Thyroid gland (tissue), 4 donors: Measurements from ENCODE around the gene SURF2. TPM values are rescaled to one million over a fixed set of nuclear protein-coding genes. Genes with fewer than 3 reads are reported as not detected.
"Not testable (repeated sequence)": the region's sequence is repeated elsewhere in the genome, so short reads cannot be mapped to it uniquely, and the experiment has no call there.

Experiments used
- DNase-seq, 2 donors: peaks; one replicate each; pipeline ENCODE4 v3.0.0-alpha.2; 2019
- H3K27ac ChIP-seq, 3 donors: fragments of 200-600 bp; sonication (generic); 1 replicate in 2 of 3; 2 replicates in 1 of 3; pipeline ENCODE4 v1.5.1; 2016 to 2019; ENCODE audit warnings: mild to moderate bottlenecking in 1 of 3, moderate library complexity in 1 of 3
- H3K27me3 ChIP-seq: fragments of 200-600 bp; sonication (generic); one replicate; pipeline ENCODE4 v1.5.1; 2019
- H3K36me3 ChIP-seq, 2 donors: fragments of 200-600 bp; sonication (generic); one replicate each; pipeline ENCODE4 v1.5.1; 2016 to 2019
- H3K4me1 ChIP-seq, 2 donors: fragments of 200-600 bp; sonication (generic); one replicate each; pipeline ENCODE4 v1.5.1; 2017 to 2019
- H3K4me3 ChIP-seq, 3 donors: fragments of 200-600 bp; sonication (generic); replicated peaks in 1 of 3; 1 replicate in 2 of 3; 2 replicates in 1 of 3; pipeline ENCODE4 v1.5.1; 2016; ENCODE audit warnings: mild to moderate bottlenecking in 1 of 3
- H3K9me3 ChIP-seq: fragments of 200-600 bp; sonication (generic); one replicate; pipeline ENCODE4 v1.5.1; 2017
- POLR2A ChIP-seq, 2 donors: fragments of 450-650 bp; IDR thresholded peaks; one replicate each; pipeline ENCODE4 v1.6.1; 2017; ENCODE audit warnings: antibody characterized with exemption in 2 of 2, mild to moderate bottlenecking in 2 of 2, moderate library complexity in 1 of 2
- WGBS, 2 donors: methylation state at CpG; one replicate each; pipeline ENCODE4 v1.1.5; 2017; 5-methylcytosine and 5-hydroxymethylcytosine counted together
- intact Hi-C: fragments of 100-400 bp; cut with DNase I; formaldehyde crosslinking; loops from one replicate; pipeline ENCODE4 v1.15.1; 2023
- total RNA-seq, 4 donors: library from RNA; depleted of rRNA; stranded (reverse); fragments of >200 nt; gene quantifications; one replicate each; pipeline ENCODE4 v1.2.3, GENCODE V29; 2016
- TF ChIP-seq, protein P1 (sequence below), 6 experiments: fragments of 200-600 bp in 3 of 6; fragments of 450-650 bp in 3 of 6; sonication (generic) in 3 of 6; IDR thresholded peaks; one replicate each; pipeline ENCODE4 v1.5.1; 2016 to 2019; ENCODE audit warnings: antibody characterized with exemption in 6 of 6, mild to moderate bottlenecking in 2 of 6, inconsistent platforms in 1 of 6, moderate library complexity in 1 of 6

The SURF2 gene
- total RNA-seq, 4 donors from 2014 or later, result 26.2 to 42.7 (median 31.6) TPM

DNA sequence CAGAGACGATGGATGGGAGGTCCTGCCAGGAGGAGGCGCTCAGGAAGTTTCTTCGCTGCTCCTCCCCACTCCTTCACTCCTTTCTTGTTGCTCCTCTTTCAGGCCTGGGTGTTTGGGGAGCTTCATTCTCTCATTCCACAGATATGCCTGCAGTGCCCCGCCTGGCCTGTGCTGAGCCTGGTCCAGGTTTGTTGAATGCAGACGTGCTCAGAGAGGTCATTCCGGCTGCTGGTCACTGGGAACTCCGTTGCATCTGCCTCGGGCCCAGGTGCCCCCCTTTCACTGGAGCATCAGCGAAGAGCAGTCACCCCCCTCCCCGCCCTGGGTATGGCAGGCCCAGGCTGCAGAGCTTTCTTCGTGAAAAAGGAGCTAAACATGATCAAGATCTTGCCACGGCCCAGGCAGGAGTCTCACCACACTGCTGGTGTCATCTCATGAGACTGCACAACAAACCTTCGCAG lies 35.9 kb upstream of the SURF2 start:
- intact Hi-C loops, result no loop called here
- Histone ChIP-seq H3K27ac (no peak overlapping the region), H3K9me3 (no peaks in the 10 kb centered on the region), H3K36me3 (no peaks in the 10 kb centered on the region), H3K27me3 (no peaks in the 10 kb centered on the region), H3K4me3 (no peak overlapping the region), H3K4me1 (no peaks in the 10 kb centered on the region)
- TF ChIP-seq, protein P1, sequence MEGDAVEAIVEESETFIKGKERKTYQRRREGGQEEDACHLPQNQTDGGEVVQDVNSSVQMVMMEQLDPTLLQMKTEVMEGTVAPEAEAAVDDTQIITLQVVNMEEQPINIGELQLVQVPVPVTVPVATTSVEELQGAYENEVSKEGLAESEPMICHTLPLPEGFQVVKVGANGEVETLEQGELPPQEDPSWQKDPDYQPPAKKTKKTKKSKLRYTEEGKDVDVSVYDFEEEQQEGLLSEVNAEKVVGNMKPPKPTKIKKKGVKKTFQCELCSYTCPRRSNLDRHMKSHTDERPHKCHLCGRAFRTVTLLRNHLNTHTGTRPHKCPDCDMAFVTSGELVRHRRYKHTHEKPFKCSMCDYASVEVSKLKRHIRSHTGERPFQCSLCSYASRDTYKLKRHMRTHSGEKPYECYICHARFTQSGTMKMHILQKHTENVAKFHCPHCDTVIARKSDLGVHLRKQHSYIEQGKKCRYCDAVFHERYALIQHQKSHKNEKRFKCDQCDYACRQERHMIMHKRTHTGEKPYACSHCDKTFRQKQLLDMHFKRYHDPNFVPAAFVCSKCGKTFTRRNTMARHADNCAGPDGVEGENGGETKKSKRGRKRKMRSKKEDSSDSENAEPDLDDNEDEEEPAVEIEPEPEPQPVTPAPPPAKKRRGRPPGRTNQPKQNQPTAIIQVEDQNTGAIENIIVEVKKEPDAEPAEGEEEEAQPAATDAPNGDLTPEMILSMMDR (IDR thresholded peaks at IDR 0.05), result no peak
- TF ChIP-seq POLR2A (IDR thresholded peaks at IDR 0.05), result no peak
- 79 to 91% methylated on average over 6 to 9 of the region's 13 CpGs for WGBS, 2 donors
- no peak for DNase-seq

DNA sequence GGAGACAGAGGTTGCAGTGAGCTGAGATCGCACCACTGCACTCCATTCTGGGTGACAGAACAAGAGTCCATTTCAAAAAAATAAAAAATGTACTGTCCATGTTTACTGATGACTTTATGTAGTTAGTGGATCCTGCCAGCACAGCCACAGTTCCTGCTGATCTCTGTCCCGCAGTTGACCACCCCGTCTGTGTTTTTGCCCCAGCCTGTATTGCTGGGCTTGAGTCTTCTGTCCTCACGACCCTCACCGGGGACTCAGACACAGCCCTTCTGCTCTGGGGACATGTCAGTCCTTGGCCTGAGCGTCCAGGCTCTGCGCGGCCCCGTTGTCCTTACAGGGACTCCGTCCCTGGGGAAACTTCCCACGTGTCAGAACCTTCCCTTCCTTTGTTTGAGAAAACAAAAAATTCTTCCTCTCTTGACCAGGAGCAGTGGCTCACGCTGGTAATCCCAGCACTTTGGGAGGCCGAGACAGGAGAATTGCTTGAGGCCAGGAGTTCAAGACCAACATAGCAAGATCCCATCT lies 34.9 kb upstream of the SURF2 start:
- intact Hi-C loops, result no loop called here
- H3K4me1 ChIP-seq, result peaks cover 0 to 5% of the 10 kb centered on the region in 2 donors
- DNase-seq, result no peak
- no peaks in the 10 kb centered on the region for H3K36me3 ChIP-seq
- no peaks in the 10 kb centered on the region for H3K9me3 ChIP-seq
- H3K27ac ChIP-seq, result no peak overlapping the region
- H3K4me3 ChIP-seq, result no peak overlapping the region
- 81 to 86% methylated on average over 13 of the region's 13 CpGs for WGBS, 2 donors
- no peaks in the 10 kb centered on the region for H3K27me3 ChIP-seq
- no peak for TF ChIP-seq POLR2A (IDR thresholded peaks at IDR 0.05)
- TF ChIP-seq, protein P1 (IDR thresholded peaks at IDR 0.05), result no peak

DNA sequence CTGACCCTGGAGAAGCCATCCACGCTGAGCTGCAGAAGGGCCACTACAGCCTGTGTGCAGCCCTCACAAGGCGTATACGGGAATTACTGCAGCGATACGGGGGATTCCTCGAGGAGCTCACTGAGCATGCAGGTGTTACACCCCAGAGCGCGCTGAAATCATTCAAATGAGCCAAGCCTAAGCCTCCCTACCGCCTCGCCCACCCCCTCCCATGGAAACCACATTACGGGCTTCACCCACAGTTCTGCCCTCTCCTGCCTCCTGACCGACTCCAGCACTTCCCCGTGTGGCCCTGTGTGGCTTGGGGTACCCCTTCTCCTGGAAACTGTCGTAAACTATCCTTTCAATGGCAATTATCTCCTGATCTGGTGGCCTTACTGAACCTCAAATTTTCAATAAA lies 33.6 kb upstream of the SURF2 start:
- Histone ChIP-seq H3K36me3 (no peaks in the 10 kb centered on the region), H3K27ac (no peak overlapping the region), H3K4me3 (no peak overlapping the region), H3K4me1 (peaks cover 7 to 8% of the 10 kb centered on the region in 2 donors), H3K27me3 (no peaks in the 10 kb centered on the region), H3K9me3 (no peaks in the 10 kb centered on the region)
- no peak for DNase-seq
- TF ChIP-seq, protein P1 (IDR thresholded peaks at IDR 0.05), result no peak
- TF ChIP-seq POLR2A (IDR thresholded peaks at IDR 0.05), result no peak
- 88% methylated on average over 14 of the region's 14 CpGs for WGBS, 2 donors
- intact Hi-C loops, result no loop called here

DNA sequence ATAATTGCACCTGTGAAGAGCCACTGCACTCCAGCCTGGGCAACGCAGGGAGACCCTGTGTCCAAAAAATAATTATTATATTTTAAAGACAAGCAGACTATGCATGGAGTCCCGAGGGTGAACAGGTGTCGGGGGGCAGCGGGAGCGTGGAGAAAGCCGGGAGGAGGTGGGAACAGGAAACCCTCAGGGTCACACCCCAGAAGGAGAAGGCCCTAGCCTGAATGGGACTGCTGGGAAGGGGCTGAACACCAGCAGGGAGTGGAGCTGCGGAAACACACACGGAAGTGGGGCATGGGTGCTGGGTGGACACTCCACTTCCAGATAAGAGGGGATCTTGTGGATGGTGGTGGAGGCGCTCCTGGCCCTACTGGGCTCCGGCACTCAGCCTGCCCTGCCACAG lies 33.1 kb upstream of the SURF2 start:
- H3K36me3 ChIP-seq, result no peaks in the 10 kb centered on the region
- TF ChIP-seq, protein P1 (IDR thresholded peaks at IDR 0.05), result no peak
- no peak for TF ChIP-seq POLR2A (IDR thresholded peaks at IDR 0.05)
- no peak for DNase-seq
- H3K9me3 ChIP-seq, result no peaks in the 10 kb centered on the region
- H3K27me3 ChIP-seq, result no peaks in the 10 kb centered on the region
- intact Hi-C loops, result no loop called here
- no peak overlapping the region for H3K27ac ChIP-seq
- H3K4me1 ChIP-seq, result peaks cover 8 to 12% of the 10 kb centered on the region in 2 donors
- WGBS, 2 donors, result 88 to 92% methylated on average over 10 of the region's 10 CpGs
- H3K4me3 ChIP-seq, result no peak overlapping the region

DNA sequence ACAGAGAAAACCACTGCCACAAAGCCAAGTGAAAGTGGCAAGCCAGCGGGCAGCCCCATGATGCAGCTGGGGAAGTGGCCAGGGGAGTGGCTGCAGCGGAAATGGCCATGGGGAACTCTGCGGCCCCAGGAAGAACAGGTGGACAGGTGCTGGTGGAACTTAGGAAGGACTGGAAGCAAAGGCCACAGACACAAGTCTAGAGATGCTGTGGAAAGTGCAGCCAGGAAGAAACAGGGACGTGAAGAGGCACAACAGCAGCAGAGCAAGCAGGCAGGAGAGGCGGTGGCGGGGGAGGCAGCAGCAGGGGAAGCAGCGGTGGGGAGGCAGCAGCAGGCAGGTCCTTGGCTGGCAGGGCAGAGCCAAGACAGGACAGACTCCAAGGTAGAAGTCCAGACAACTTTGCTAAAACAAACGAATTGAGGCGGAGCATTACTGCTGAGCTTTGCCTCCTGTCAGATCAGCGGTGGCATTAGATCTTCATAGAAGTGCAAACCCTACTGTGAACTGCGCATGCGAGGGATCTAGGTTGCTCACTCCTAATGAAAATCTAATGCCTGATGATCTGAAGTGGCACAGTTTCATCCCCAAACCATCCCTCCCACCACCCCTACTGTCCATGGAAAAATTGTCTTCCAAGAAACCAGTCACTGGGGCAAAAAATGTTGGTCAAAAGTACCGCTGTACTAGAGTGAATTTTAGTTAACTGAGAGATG lies 32.2 kb upstream of the SURF2 start:
- peaks cover 8 to 16% of the 10 kb centered on the region in 2 donors for H3K4me1 ChIP-seq
- no peaks in the 10 kb centered on the region for H3K27me3 ChIP-seq
- no peak overlapping the region for H3K27ac ChIP-seq
- H3K36me3 ChIP-seq, result no peaks in the 10 kb centered on the region
- DNase-seq, result no peak
- no peak overlapping the region for H3K4me3 ChIP-seq
- H3K9me3 ChIP-seq, result no peaks in the 10 kb centered on the region
- no peak for TF ChIP-seq POLR2A (IDR thresholded peaks at IDR 0.05)
- intact Hi-C loops, result loop anchor here (2.0 kb wide), 1 partner anchor 43 kb away; no protein-coding TSS in a partner anchor
- WGBS, 2 donors, result 83 to 86% methylated on average over 13 of the region's 13 CpGs

DNA sequence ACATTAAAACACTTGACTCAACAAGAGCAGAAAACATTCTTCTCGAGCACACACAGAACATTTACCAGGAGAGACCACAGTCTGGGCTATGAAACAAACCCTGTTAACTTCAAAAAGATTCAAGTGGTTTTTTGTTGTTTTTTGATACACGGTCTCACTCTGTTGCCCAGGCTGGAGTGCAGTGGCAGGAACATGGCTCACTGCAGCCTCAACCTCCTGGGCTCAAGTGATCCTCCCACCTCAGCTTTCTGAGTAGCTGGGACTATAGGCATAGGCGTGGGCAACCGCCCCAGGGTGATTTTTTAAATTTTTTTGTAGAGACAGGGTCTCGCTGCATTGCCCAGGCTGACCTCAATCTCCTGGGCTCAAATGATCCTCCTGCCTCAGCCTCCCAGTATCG lies 29.3 kb upstream of the SURF2 start:
- H3K4me1 ChIP-seq, result peaks cover 8 to 16% of the 10 kb centered on the region in 2 donors
- H3K36me3 ChIP-seq, result peaks cover 16 to 17% of the 10 kb centered on the region in 2 donors
- H3K9me3 ChIP-seq, intact Hi-C loops, H3K27me3 ChIP-seq, H3K4me3 ChIP-seq: not testable (repeated sequence)
- peak; percentile 81 to 84 for DNase-seq
- peak overlapping the region in 2 of 3 donors; percentile 8 to 75 for H3K27ac ChIP-seq
- WGBS, 2 donors, result 34 to 44% methylated on average over 6 of the region's 6 CpGs
